Forelimb muscle (tissue), 1 donor: ENCODE data around the gene PDK2. TPM values are rescaled to one million over a fixed set of nuclear protein-coding genes. Genes with fewer than 3 reads are reported as not detected.

ENCODE experiments used
- DNase-seq: peaks from one replicate; pipeline ENCODE4 v3.0.0-alpha.2; 2013; ENCODE audit warnings: low read depth
- polyA plus RNA-seq: library from polyadenylated mRNA; unstranded; fragments of 120-200 nt; gene quantifications from one replicate; pipeline ENCODE4 v1.2.1, GENCODE V29; 2013; ENCODE audit not compliant: insufficient read length

The PDK2 gene
- polyA plus RNA-seq, 1 donor: 65.3 TPM

GRCh38 chr17:50078430-50078829 is 16.7 kb upstream of the PDK2 start:
- no peak for DNase-seq

GRCh38 chr17:50079334-50080095 is 15.6 kb upstream of the PDK2 start:
- no peak for DNase-seq

- DNase-seq: no peak
Observed at GRCh38 chr17:50080096-50080480, 15.1 kb upstream of the PDK2 start.

GRCh38 chr17:50080827-50081226 is 14.3 kb upstream of the PDK2 start:
- DNase-seq: no peak

- DNase-seq: no peak
Observed at GRCh38 chr17:50081757-50082156, 13.4 kb upstream of the PDK2 start.

GRCh38 chr17:50087246-50087911 is 7.8 kb upstream of the PDK2 start:
- no peak for DNase-seq

- no peak for DNase-seq
Observed at GRCh38 chr17:50087912-50088405, 7.2 kb upstream of the PDK2 start.

GRCh38 chr17:50088952-50089825 is 6.0 kb upstream of the PDK2 start:
- no peak for DNase-seq

- DNase-seq: no peak
Observed at GRCh38 chr17:50090071-50090470, 5.1 kb upstream of the PDK2 start.

- DNase-seq: no peak
Observed at GRCh38 chr17:50090971-50091917, 3.9 kb upstream of the PDK2 start.

- no peak for DNase-seq
Observed at GRCh38 chr17:50091918-50092285, 3.2 kb upstream of the PDK2 start.

- no peak for DNase-seq
Observed at GRCh38 chr17:50093246-50093645, 1.9 kb upstream of the PDK2 start.

- no peak for DNase-seq
Observed at GRCh38 chr17:50093807-50094206, 1.3 kb upstream of the PDK2 start.

GRCh38 chr17:50094243-50094752 is 853 bp upstream of the PDK2 start:
- peak; percentile 68 for DNase-seq

GRCh38 chr17:50095626-50096037 is 481 bp downstream of the PDK2 start:
- no peak for DNase-seq

GRCh38 chr17:50096092-50096491 is 941 bp downstream of the PDK2 start:
- DNase-seq: no peak

- DNase-seq: no peak
Observed at GRCh38 chr17:50096758-50097157, 1.6 kb downstream of the PDK2 start.

- no peak for DNase-seq
Observed at GRCh38 chr17:50097455-50097854, 2.3 kb downstream of the PDK2 start.

GRCh38 chr17:50097926-50098325 is 2.8 kb downstream of the PDK2 start:
- no peak for DNase-seq

GRCh38 chr17:50098583-50098982 is 3.4 kb downstream of the PDK2 start:
- no peak for DNase-seq

- no peak for DNase-seq
Observed at GRCh38 chr17:50099003-50099402, 3.9 kb downstream of the PDK2 start.
